HFF-Myc (cell line): Measurements from ENCODE around the gene DTWD2.
"Not testable (repeated sequence)": the region's sequence is repeated elsewhere in the genome, so short reads cannot be mapped to it uniquely, and the experiment has no call there.

Experiments
- DNase-seq: peaks from one replicate; pipeline ENCODE4 v3.0.0-alpha.2; 2011; ENCODE audit warnings: low read depth; ENCODE audit errors: extremely low read depth
- H3K4me3 ChIP-seq: replicated peaks from 2 replicates; pipeline ENCODE4 v1.5.1; 2011; ENCODE audit warnings: low read depth, mild to moderate bottlenecking, control low read depth, low read length
- CTCF ChIP-seq: IDR thresholded peaks from 2 replicates; pipeline ENCODE4 v1.5.1; 2012; ENCODE audit warnings: mild to moderate bottlenecking, low read depth, low read length, control low read depth; ENCODE audit errors: missing control alignments

Gene DTWD2

GRCh38 chr5:118921866-118922265, 66.5 kb downstream of the DTWD2 start:
- no peak for DNase-seq
- no peak for TF ChIP-seq CTCF
- no peak overlapping the region for H3K4me3 ChIP-seq

- TF ChIP-seq CTCF = no peak
- no peak overlapping the region for H3K4me3 ChIP-seq
- peak; percentile 72 for DNase-seq
Observed at GRCh38 chr5:118919016-118919415, 69.3 kb downstream of the DTWD2 start.

GRCh38 chr5:118918232-118918631, 70.1 kb downstream of the DTWD2 start:
- DNase-seq = no peak
- no peak for TF ChIP-seq CTCF
- H3K4me3 ChIP-seq = no peak overlapping the region

GRCh38 chr5:118907536-118907935, 80.8 kb downstream of the DTWD2 start:
- not testable (repeated sequence) for H3K4me3 ChIP-seq, DNase-seq

GRCh38 chr5:118906947-118907346, 81.4 kb downstream of the DTWD2 start:
- no peak overlapping the region for H3K4me3 ChIP-seq
- TF ChIP-seq CTCF = no peak
- no peak for DNase-seq

GRCh38 chr5:118905196-118905595, 83.2 kb downstream of the DTWD2 start:
- no peak for TF ChIP-seq CTCF

GRCh38 chr5:118902656-118903438, 85.5 kb downstream of the DTWD2 start:
- no peak overlapping the region for H3K4me3 ChIP-seq
- TF ChIP-seq CTCF = no peak
- peak; percentile 35 for DNase-seq

More at GRCh38 chr5:118905196-118905595, 83.2 kb downstream of the DTWD2 start:
- no peak for DNase-seq
- no peak overlapping the region for H3K4me3 ChIP-seq
